Peyer's patch (tissue), 4 donors: ENCODE data around the gene TMEM258.

Source experiments
- POLR2A ChIP-seq, 2 donors: fragments of 450-650 bp; IDR thresholded peaks; one replicate each; pipeline ENCODE4 v1.5.1; 2017; ENCODE audit warnings: antibody characterized with exemption in 2 of 2, mild to moderate bottlenecking in 2 of 2, moderate library complexity in 2 of 2
- TF ChIP-seq, protein P1 (sequence below), 6 experiments: fragments of 450-650 bp in 4 of 6; fragments of 200-600 bp in 2 of 6; sonication (generic) in 1 of 6; IDR thresholded peaks; one replicate each; pipeline ENCODE4 v1.5.1; 2017 to 2019; ENCODE audit warnings: antibody characterized with exemption in 6 of 6, mild to moderate bottlenecking in 3 of 6, moderate library complexity in 1 of 6

DNA sequence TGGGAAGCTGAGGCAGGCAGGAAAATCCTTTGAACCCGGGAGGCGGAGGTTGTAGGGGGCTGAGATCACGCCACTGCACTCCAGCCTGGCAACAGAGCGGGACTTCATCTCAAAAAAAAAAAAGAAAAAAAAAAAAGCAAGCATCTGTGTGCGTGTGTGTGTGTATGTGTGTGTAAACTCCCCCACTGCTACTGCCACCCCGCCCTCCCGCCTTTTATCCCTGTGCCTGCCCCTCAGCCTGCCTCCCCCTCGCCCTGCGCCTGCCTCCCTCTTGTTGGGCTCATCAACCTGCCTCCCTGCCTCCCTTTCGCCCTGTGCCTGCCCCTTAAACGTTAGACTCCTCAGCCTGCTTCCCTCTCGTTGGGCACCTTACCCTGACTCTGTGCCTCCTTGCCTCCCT, 18.0 kb downstream of the TMEM258 start:
- TF ChIP-seq, protein P1, sequence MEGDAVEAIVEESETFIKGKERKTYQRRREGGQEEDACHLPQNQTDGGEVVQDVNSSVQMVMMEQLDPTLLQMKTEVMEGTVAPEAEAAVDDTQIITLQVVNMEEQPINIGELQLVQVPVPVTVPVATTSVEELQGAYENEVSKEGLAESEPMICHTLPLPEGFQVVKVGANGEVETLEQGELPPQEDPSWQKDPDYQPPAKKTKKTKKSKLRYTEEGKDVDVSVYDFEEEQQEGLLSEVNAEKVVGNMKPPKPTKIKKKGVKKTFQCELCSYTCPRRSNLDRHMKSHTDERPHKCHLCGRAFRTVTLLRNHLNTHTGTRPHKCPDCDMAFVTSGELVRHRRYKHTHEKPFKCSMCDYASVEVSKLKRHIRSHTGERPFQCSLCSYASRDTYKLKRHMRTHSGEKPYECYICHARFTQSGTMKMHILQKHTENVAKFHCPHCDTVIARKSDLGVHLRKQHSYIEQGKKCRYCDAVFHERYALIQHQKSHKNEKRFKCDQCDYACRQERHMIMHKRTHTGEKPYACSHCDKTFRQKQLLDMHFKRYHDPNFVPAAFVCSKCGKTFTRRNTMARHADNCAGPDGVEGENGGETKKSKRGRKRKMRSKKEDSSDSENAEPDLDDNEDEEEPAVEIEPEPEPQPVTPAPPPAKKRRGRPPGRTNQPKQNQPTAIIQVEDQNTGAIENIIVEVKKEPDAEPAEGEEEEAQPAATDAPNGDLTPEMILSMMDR (IDR thresholded peaks at IDR 0.05): no peak
- no peak for TF ChIP-seq POLR2A (IDR thresholded peaks at IDR 0.05)
